Measurements from ENCODE around the gene UCK2. TPM values are rescaled to one million over a fixed set of nuclear protein-coding genes. Genes with fewer than 3 reads are reported as not detected.

UCK2 gene
- total RNA-seq, 1 donor = 74.2 TPM

DNA sequence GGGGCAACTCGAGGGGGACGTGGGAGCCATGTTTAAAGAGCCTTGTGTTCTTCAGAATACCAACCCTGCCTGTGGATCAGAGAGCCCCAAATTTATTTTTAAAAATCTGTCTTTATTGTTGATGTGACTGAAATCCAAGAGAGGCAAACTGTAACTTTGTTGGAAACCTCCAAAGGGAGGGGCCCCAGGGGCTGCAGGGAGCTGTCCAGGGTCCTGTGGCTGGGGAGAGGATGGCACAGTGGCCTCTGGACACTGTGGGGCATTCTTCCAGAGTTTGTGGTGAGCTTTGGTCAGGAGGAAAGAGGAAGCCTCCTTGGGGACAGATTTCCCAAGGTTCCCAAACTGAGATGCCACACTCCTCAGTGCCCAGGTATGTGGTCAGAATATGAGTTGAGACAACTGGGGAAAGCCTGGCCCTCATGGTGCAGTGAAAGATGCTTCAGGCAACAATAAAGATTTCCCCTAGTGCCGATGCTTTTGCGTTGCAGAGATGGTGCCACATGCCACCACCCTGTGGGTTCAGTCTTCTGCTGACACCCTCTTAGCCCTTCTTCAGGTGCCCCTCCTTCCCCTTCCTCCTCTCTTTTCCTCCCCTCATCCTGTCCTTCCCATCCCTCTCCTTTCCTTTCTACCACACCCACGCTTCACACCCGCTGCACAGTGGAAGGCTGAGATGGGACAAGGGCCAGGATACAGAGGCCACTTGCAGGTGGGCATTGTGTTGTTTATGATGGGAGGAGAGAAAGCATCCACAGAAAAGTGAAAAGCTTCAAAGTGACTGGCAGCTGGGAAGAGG, 122.1 kb downstream of the UCK2 start:
- H3K79me2 ChIP-seq (ENCODE audit: insufficient read depth, low read length) = no peaks in the 10 kb centered on the region
- no peak overlapping the region for H3K4me3 ChIP-seq (ENCODE audit: insufficient read depth, low read length)
- no peak for DNase-seq (ENCODE audit: insufficient read length, low spot score, missing footprints)
- no peaks in the 10 kb centered on the region for H4K20me1 ChIP-seq (ENCODE audit: insufficient read depth, low read length)
- no peak overlapping the region for H2AFZ ChIP-seq (ENCODE audit: low read length)
- no peaks in the 10 kb centered on the region for H3K4me1 ChIP-seq (ENCODE audit: insufficient read depth, low read length)
- TF ChIP-seq, protein P1, sequence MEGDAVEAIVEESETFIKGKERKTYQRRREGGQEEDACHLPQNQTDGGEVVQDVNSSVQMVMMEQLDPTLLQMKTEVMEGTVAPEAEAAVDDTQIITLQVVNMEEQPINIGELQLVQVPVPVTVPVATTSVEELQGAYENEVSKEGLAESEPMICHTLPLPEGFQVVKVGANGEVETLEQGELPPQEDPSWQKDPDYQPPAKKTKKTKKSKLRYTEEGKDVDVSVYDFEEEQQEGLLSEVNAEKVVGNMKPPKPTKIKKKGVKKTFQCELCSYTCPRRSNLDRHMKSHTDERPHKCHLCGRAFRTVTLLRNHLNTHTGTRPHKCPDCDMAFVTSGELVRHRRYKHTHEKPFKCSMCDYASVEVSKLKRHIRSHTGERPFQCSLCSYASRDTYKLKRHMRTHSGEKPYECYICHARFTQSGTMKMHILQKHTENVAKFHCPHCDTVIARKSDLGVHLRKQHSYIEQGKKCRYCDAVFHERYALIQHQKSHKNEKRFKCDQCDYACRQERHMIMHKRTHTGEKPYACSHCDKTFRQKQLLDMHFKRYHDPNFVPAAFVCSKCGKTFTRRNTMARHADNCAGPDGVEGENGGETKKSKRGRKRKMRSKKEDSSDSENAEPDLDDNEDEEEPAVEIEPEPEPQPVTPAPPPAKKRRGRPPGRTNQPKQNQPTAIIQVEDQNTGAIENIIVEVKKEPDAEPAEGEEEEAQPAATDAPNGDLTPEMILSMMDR (IDR thresholded peaks at IDR 0.05; ENCODE audit: extremely low read depth, low read depth, low read length) = no peak
- H3K4me2 ChIP-seq (ENCODE audit: insufficient read depth, low read length) = no peak overlapping the region
- H3K27ac ChIP-seq (ENCODE audit: low read depth, low read length) = no peak overlapping the region
- H3K9me3 ChIP-seq (ENCODE audit: low read depth, low read length) = no peaks in the 10 kb centered on the region
- no peaks in the 10 kb centered on the region for H3K27me3 ChIP-seq (ENCODE audit: insufficient read depth, low read length)
- no peaks in the 10 kb centered on the region for H3K36me3 ChIP-seq (ENCODE audit: insufficient read depth, low read length)

DNA sequence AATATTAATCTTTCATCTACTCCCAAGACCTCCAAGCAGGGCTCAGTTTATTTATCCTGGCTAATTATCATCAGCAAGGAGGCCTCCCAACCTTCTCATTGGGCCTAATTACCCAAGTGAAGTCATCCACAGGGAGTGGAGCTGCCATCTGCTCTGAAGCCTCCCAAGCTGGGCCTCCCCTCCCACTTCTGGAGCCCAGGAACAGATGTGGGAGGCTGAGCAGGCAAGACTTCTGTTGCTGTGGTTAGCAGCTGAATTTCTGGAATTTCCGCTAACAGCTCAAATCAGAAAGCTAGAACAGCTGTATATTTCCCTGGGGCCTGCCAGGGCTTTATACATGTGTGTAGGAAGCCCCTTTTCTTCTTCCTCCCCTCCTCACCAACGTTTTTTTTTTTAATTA, 127.5 kb downstream of the UCK2 start:
- Histone ChIP-seq H3K27me3 (ENCODE audit: insufficient read depth, low read length) (no peaks in the 10 kb centered on the region), H4K20me1 (ENCODE audit: insufficient read depth, low read length) (no peaks in the 10 kb centered on the region), H3K4me3 (ENCODE audit: insufficient read depth, low read length) (no peak overlapping the region), H3K9me3 (ENCODE audit: low read depth, low read length) (no peaks in the 10 kb centered on the region), H3K36me3 (ENCODE audit: insufficient read depth, low read length) (no peaks in the 10 kb centered on the region), H3K27ac (ENCODE audit: low read depth, low read length) (no peak overlapping the region), H3K4me1 (ENCODE audit: insufficient read depth, low read length) (no peaks in the 10 kb centered on the region), H2AFZ (ENCODE audit: low read length) (no peak overlapping the region), H3K4me2 (ENCODE audit: insufficient read depth, low read length) (no peak overlapping the region), H3K79me2 (ENCODE audit: insufficient read depth, low read length) (no peaks in the 10 kb centered on the region)
- no peak for DNase-seq (ENCODE audit: insufficient read length, low spot score, missing footprints)
- TF ChIP-seq, protein P1 (IDR thresholded peaks at IDR 0.05; ENCODE audit: extremely low read depth, low read depth, low read length) = no peak

DNA sequence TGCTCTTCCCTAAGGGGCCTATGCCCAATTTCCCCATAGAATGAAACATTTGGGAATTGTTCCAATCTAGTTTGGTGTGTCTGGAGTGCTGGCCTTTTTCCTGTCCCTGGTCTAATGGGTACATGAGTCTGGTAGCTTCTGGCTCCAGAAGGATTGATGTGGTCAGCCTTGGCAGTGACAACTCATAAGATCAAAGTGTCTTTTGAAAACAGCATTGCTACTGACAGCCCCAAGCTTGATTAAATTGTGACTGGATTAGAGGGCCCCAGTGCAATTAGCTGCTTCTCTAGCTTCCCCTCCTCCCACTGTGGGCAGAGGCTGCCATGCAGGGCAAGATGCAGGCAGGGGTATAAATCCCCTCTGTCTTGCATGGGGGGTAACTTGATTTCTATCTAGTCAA, 130.9 kb downstream of the UCK2 start:
- Histone ChIP-seq H3K9me3 (ENCODE audit: low read depth, low read length) (no peaks in the 10 kb centered on the region), H3K4me1 (ENCODE audit: insufficient read depth, low read length) (no peaks in the 10 kb centered on the region), H4K20me1 (ENCODE audit: insufficient read depth, low read length) (no peaks in the 10 kb centered on the region), H2AFZ (ENCODE audit: low read length) (no peak overlapping the region), H3K27me3 (ENCODE audit: insufficient read depth, low read length) (no peaks in the 10 kb centered on the region), H3K36me3 (ENCODE audit: insufficient read depth, low read length) (no peaks in the 10 kb centered on the region), H3K4me2 (ENCODE audit: insufficient read depth, low read length) (no peak overlapping the region), H3K4me3 (ENCODE audit: insufficient read depth, low read length) (no peak overlapping the region), H3K27ac (ENCODE audit: low read depth, low read length) (no peak overlapping the region), H3K79me2 (ENCODE audit: insufficient read depth, low read length) (no peaks in the 10 kb centered on the region)
- TF ChIP-seq, protein P1 (IDR thresholded peaks at IDR 0.05; ENCODE audit: extremely low read depth, low read depth, low read length) = no peak
- no peak for DNase-seq (ENCODE audit: insufficient read length, low spot score, missing footprints)

DNA sequence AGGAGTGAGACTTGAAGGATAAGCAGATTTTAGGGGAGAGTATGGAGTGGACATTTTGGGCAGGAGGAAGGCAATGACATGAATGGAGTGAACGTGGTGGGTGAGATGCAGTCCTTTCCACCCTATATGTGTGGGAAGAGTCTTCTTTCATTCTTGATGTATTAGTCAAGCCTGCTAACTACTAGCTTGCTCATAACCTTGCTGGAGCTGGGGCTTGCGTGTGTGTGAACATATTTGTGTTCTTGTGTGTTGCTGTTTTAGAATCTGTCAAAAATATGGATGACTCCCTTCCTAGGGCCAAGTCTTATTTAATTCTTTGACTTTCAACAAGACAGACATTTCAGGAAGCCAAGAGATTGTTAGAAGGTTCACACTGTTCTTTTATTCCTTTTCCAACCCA, 132.7 kb downstream of the UCK2 start:
- Histone ChIP-seq H3K27me3 (ENCODE audit: insufficient read depth, low read length) (no peaks in the 10 kb centered on the region), H3K4me3 (ENCODE audit: insufficient read depth, low read length) (no peak overlapping the region), H3K79me2 (ENCODE audit: insufficient read depth, low read length) (no peaks in the 10 kb centered on the region), H3K36me3 (ENCODE audit: insufficient read depth, low read length) (no peaks in the 10 kb centered on the region), H3K27ac (ENCODE audit: low read depth, low read length) (no peak overlapping the region), H3K4me1 (ENCODE audit: insufficient read depth, low read length) (no peaks in the 10 kb centered on the region), H4K20me1 (ENCODE audit: insufficient read depth, low read length) (no peaks in the 10 kb centered on the region), H2AFZ (ENCODE audit: low read length) (no peak overlapping the region), H3K9me3 (ENCODE audit: low read depth, low read length) (no peaks in the 10 kb centered on the region), H3K4me2 (ENCODE audit: insufficient read depth, low read length) (no peak overlapping the region)
- TF ChIP-seq, protein P1 (IDR thresholded peaks at IDR 0.05; ENCODE audit: extremely low read depth, low read depth, low read length) = no peak
- DNase-seq (ENCODE audit: insufficient read length, low spot score, missing footprints) = no peak

All from osteoblast (primary cell).